Renal cortex interstitium (tissue), 15 donors: ENCODE results near the gene UCN. TPM values are rescaled to one million over a fixed set of nuclear protein-coding genes. Genes with fewer than 3 reads are reported as not detected.
"Not testable (repeated sequence)": the region's sequence is repeated elsewhere in the genome, so short reads cannot be mapped to it uniquely, and the experiment has no call there.

ENCODE experiments used
- DNase-seq, 11 donors: peaks; one replicate each; pipeline ENCODE4 v3.0.0-alpha.2; 2013; ENCODE audit warnings: low read depth in 9 of 11, low spot score in 4 of 11; ENCODE audit errors: extremely low read depth in 1 of 11
- long read RNA-seq, 16 experiments: transcript quantifications; one replicate each; lab custom pipeline, GENCODE V29; 2026
- polyA plus RNA-seq, 3 donors: library from polyadenylated mRNA; unstranded; fragments of 120-200 nt; gene quantifications; one replicate each; pipeline ENCODE4 v1.2.1, GENCODE V29; 2013; ENCODE audit not compliant: insufficient read length in 3 of 3

Gene UCN
- polyA plus RNA-seq: 1 to 10 TPM in 1 of 3 donors, under 1 TPM in 2; 0.56 to 1.1 (median 0.82) TPM
- long read RNA-seq, donor 1: 0 reads
- long read RNA-seq, donor 2, partial matches to known transcripts: 0 of 2 reads
- long read RNA-seq, donor 2, other reads (novel, unspliced or antisense): 0 of 2 reads
- long read RNA-seq, donor 3, partial matches to known transcripts: 0 of 1 reads
- long read RNA-seq, donor 3, other reads (novel, unspliced or antisense): 0 of 1 reads
- long read RNA-seq, donor 4, partial matches to known transcripts: 0 of 2 reads
- long read RNA-seq, donor 4, other reads (novel, unspliced or antisense): 0 of 2 reads
- long read RNA-seq, donor 5: 0 reads
- long read RNA-seq, donor 6: 0 reads
- long read RNA-seq, donor 7, partial matches to known transcripts: 0 of 1 reads
- long read RNA-seq, donor 7, other reads (novel, unspliced or antisense): 0 of 1 reads
- long read RNA-seq, donor 8, transcript UCN-201 (2 exons, 795 nt): major isoform, 6 of 6 reads
- long read RNA-seq, donor 8, partial matches to known transcripts: 0 of 6 reads
- long read RNA-seq, donor 8, other reads (novel, unspliced or antisense): 0 of 6 reads
- long read RNA-seq, donor 9, partial matches to known transcripts: 0 of 1 reads
- long read RNA-seq, donor 9, other reads (novel, unspliced or antisense): 0 of 1 reads
- long read RNA-seq, donor 10, partial matches to known transcripts: 0 of 1 reads
- long read RNA-seq, donor 10, other reads (novel, unspliced or antisense): 0 of 1 reads
- long read RNA-seq, donor 11: 0 reads
- long read RNA-seq, donor 12: 0 reads
- long read RNA-seq, donor 13, partial matches to known transcripts: 0 of 1 reads
- long read RNA-seq, donor 13, other reads (novel, unspliced or antisense): 0 of 1 reads
- long read RNA-seq, donor 14, partial matches to known transcripts: 0 of 1 reads
- long read RNA-seq, donor 14, other reads (novel, unspliced or antisense): 0 of 1 reads
- long read RNA-seq, donor 15: 0 reads
- long read RNA-seq, donor 16, partial matches to known transcripts: 0 of 3 reads
- long read RNA-seq, donor 16, other reads (novel, unspliced or antisense): 0 of 3 reads

- peak in 7 of 11 donors; percentile 31 to 75 (median 68) for DNase-seq
Measured at GRCh38 chr2:27308359-27308881, at the start of gene UCN. Gene UCN, minus strand, starts transcription at chr2:27308445. Its CDS starts 550 bp downstream, at chr2:27307895.

DNA sequence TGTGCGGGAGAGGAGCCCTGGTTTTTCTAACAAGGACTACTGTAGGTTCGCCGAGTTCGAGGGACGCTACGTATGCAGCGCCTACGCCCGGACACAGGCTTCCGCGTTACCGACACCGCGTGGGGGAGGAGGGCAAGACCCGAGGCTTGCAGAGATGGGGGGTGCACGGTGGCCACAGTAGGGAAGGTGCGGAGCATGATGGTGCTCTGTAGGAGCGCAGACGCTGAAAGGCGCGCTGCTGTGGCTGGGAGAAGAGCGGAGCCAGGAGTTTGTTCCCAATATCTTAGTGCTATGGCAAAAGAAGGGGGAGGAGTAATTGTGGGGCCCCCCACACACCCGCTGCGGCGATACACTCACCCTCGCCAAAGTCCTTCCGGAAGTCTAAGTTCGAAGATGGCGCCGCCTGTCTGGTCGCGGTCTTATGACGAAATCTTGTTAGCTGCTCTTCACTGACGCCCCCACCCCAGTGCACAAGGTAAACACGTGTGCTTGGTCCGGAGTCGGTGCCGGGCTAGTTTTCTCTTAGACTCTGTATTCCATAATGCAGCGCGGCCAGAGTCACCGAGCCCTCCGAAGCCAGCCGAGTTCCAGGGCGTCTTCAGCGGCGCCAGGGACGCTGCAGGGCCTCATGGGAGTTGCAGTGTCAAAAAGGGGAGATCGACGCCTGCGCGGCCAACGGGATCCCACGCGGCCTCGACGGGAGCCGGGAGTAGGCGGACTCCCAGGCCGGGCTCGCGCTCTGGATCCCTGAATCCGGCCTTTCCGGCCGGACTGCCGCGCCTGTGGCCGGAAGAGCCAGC, 48.3 kb upstream of the UCN start, which contains the start of gene GTF3C2:
TSS of gene GTF3C2 (minus strand) at position 383 of the 800 bp plus-strand sequence. CDS start 13,210 bp downstream, outside the sequence.
- DNase-seq: peak; percentile 91 to 98 (median 97)

- peak in 1 of 11 donors; percentile 5 for DNase-seq
Measured at GRCh38 chr2:27356056-27356381, 47.8 kb upstream of the UCN start.

- DNase-seq: no peak
Measured at GRCh38 chr2:27354597-27354927, 46.3 kb upstream of the UCN start.

GRCh38 chr2:27353762-27354596, 45.7 kb upstream of the UCN start:
- DNase-seq: peak in 1 of 11 donors; percentile 3

GRCh38 chr2:27353386-27353761, 45.1 kb upstream of the UCN start:
- not testable (repeated sequence) for DNase-seq

- no peak for DNase-seq
Measured at GRCh38 chr2:27351802-27352598, 43.8 kb upstream of the UCN start.

GRCh38 chr2:27350106-27350693, 42.0 kb upstream of the UCN start:
- no peak for DNase-seq

- no peak for DNase-seq
Measured at GRCh38 chr2:27347641-27348040, 39.4 kb upstream of the UCN start.

DNA sequence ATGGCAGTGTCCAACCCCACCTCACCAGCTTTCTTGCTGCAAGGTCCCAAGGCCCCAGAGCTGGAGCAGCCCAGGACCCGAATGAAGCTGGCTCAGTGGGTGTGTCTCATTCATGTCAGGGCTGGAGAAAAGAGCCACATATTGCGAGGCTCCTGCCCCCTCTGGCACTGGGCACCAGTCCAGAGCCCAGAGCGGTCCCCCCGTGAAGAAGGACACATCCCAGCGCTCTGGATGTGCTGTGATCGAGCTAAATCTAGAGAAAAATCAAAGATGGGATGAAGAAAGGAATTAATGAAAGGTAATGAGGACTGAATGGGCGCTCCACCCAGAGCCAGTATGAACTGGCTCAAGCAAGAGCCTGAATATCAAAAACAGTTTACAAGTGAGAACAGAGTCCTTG, 27.9 kb upstream of the UCN start:
- no peak for DNase-seq

- DNase-seq: no peak
Measured at GRCh38 chr2:27335311-27335710, 27.1 kb upstream of the UCN start.

- no peak for DNase-seq
Measured at GRCh38 chr2:27324720-27325119, 16.5 kb upstream of the UCN start.

GRCh38 chr2:27323596-27324285, 15.5 kb upstream of the UCN start:
- DNase-seq: no peak

- DNase-seq: peak; percentile 83 to 94 (median 90)
Measured at GRCh38 chr2:27322766-27323595, 14.7 kb upstream of the UCN start, which contains the start of gene MPV17. Gene MPV17, minus strand, starts transcription at chr2:27323097. Its CDS starts 580 bp downstream, at chr2:27322517.

- DNase-seq: no peak
Measured at GRCh38 chr2:27322301-27322765, 14.1 kb upstream of the UCN start.
